Erythroblast (primary cell): ENCODE results near the gene FOCAD.

Source experiments
- GATA1 ChIP-seq: IDR thresholded peaks from 2 replicates; pipeline ENCODE4 v1.6.1; 2011; ENCODE audit warnings: low read depth, mild to moderate bottlenecking, control low read depth, low read length, moderate library complexity
- POLR2A ChIP-seq: IDR thresholded peaks from 2 replicates; pipeline ENCODE4 v1.6.1; 2011; ENCODE audit warnings: mild to moderate bottlenecking, low read length

GRCh38 chr9:20734275-20734674 is 50.2 kb downstream of the FOCAD start:
- TF ChIP-seq POLR2A, result no peak
- TF ChIP-seq GATA1, result no peak
